Measurements from ENCODE around the gene RAET1G. TPM values are rescaled to one million over a fixed set of nuclear protein-coding genes. Genes with fewer than 3 reads are reported as not detected.
A peak's percentile ranks its signal among the peaks of the same experiment; 100 is the strongest.

Gene RAET1G
- total RNA-seq, 1 experiment from 2014 or later = 1.5 TPM

GRCh38 chr6:149898966-149899365 is 24.0 kb downstream of the RAET1G start:
- Histone ChIP-seq H3K36me3 (ENCODE audit: low read depth, low read length) (no peaks in the 10 kb centered on the region), H3K4me3 (ENCODE audit: low read length) (no peak overlapping the region), H3K79me2 (ENCODE audit: low read length) (no peaks in the 10 kb centered on the region), H3K9ac (ENCODE audit: low read length) (no peak overlapping the region), H4K20me1 (ENCODE audit: low read length) (no peaks in the 10 kb centered on the region), H3K27ac (ENCODE audit: low read length) (no peak overlapping the region), H3F3A (ENCODE audit: low read length, unreplicated experiment) (no peaks in the 10 kb centered on the region), H2AFZ (ENCODE audit: low read length) (no peak overlapping the region), H3K27me3 (ENCODE audit: low read length) (no peaks in the 10 kb centered on the region), H3K4me2 (ENCODE audit: low read length) (no peak overlapping the region), H3K4me1 (ENCODE audit: insufficient read depth, low read length) (peaks cover 36% of the 10 kb centered on the region), H3K9me3 (ENCODE audit: low read length) (no peaks in the 10 kb centered on the region), H3K9me2 (replicated peaks; ENCODE audit: low read length) (no peaks in the 10 kb centered on the region)
- ATAC-seq = no peak
- no TSS peak for BruUV-seq (replicated peaks)
- POLR2A ChIA-PET (ENCODE audit: unreplicated experiment) = no interaction called here
- TF ChIP-seq EZH2phosphoT487 (IDR thresholded peaks at IDR 0.05; ENCODE audit: borderline replicate concordance, low read length) (no peak), EZH2 (IDR thresholded peaks at IDR 0.05; ENCODE audit: low read length, unreplicated experiment) (no peak), CTCF (conservative IDR thresholded peaks at IDR 0.05; ENCODE audit: low read depth, low read length) (no peak)
- CTCF ChIA-PET = interaction anchor here (1.1 kb wide), 1 partner anchor 58 kb away, joined by 3 read pairs; no protein-coding TSS in a partner anchor
- DNase-seq = no peak
- intact Hi-C loops (cut with micrococcal nuclease) = no loop called here

GRCh38 chr6:149897855-149898744 is 24.8 kb downstream of the RAET1G start, which contains the start of gene RAET1E:
RAET1E (minus strand) TSS chr6:149898113; CDS start chr6:149890901, 7,212 bp downstream.
- ATAC-seq = no peak
- no TSS peak for BruUV-seq (replicated peaks)
- Histone ChIP-seq H3K79me2 (ENCODE audit: low read length) (no peaks in the 10 kb centered on the region), H3K9ac (ENCODE audit: low read length) (peak within 1 kb of the TSS; percentile 34; the same call in 1 of the 2 replicates), H3K4me1 (ENCODE audit: insufficient read depth, low read length) (peaks cover 36% of the 10 kb centered on the region), H3K36me3 (ENCODE audit: low read depth, low read length) (no peaks in the 10 kb centered on the region), H3K4me2 (ENCODE audit: low read length) (peak within 1 kb of the TSS; percentile 79), H3F3A (ENCODE audit: low read length, unreplicated experiment) (no peaks in the 10 kb centered on the region), H2AFZ (ENCODE audit: low read length) (peak within 1 kb of the TSS; percentile 71), H3K4me3 (ENCODE audit: low read length) (peak within 1 kb of the TSS; percentile 57; the same call in 1 of the 2 replicates), H3K9me3 (ENCODE audit: low read length) (no peaks in the 10 kb centered on the region), H3K27me3 (ENCODE audit: low read length) (no peaks in the 10 kb centered on the region), H3K9me2 (replicated peaks; ENCODE audit: low read length) (no peaks in the 10 kb centered on the region), H3K27ac (ENCODE audit: low read length) (peak within 1 kb of the TSS; percentile 86), H4K20me1 (ENCODE audit: low read length) (no peaks in the 10 kb centered on the region)
- TF ChIP-seq CTCF (conservative IDR thresholded peaks at IDR 0.05; ENCODE audit: low read depth, low read length) = 0 out of 2 replicates have a peak, but pooled peaks have one; percentile 13
- TF ChIP-seq EZH2 (IDR thresholded peaks at IDR 0.05; ENCODE audit: low read length, unreplicated experiment) = no peak
- CTCF ChIA-PET = interaction anchor here (1.1 kb wide), 1 partner anchor 57 kb away, joined by 3 read pairs; no protein-coding TSS in a partner anchor
- POLR2A ChIA-PET (ENCODE audit: unreplicated experiment) = no interaction called here
- intact Hi-C loops (cut with micrococcal nuclease) = no loop called here
- no peak for DNase-seq

All from PC-3 (cell line).